ENCODE results near the gene CALHM6. TPM values are rescaled to one million over a fixed set of nuclear protein-coding genes. Genes with fewer than 3 reads are reported as not detected.
A peak's percentile ranks its signal among the peaks of the same experiment; 100 is the strongest.

Gene CALHM6
- polyA plus RNA-seq, 1 experiment: 0.81 TPM

DNA sequence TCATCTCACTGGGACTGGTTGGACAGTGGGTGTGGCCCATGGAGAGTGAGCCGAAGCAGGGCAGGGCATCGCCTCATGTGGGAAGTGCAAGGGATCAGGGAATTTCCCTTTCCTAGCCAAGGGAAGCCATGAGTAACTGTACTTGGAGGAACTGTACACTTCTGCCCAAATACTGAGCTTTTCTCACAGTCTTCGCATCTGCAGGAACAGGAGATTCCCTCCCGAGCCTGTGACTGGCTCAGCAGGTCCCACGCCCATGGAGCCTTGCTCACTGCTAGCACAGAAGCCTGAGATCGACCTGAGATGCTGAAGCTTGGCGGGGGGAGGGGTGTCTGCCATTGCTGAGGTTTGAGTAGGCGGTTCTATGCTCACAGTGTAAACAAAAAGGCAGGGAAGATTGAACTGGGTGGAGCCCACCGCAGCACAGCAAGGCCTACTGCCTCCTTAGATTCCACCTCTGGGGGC, 39.8 kb downstream of the CALHM6 start:
- DNase-seq (ENCODE audit: low read depth, low spot score): no peak
- H3K9me3 ChIP-seq (ENCODE audit: control insufficient read depth, insufficient read depth, low read length): no peaks in the 10 kb centered on the region
- no peak for TF ChIP-seq CTCF (IDR thresholded peaks at IDR 0.05; ENCODE audit: low read depth, low read length)
- CTCF ChIA-PET: interaction anchor here (0.9 to 2.2 kb wide), 4 partner anchors 11 to 232 kb away, joined by 3 to 13 read pairs (median 3); partner anchors contain the start of gene CALHM5
- no peaks in the 10 kb centered on the region for H3K27me3 ChIP-seq (ENCODE audit: control insufficient read depth, insufficient read depth, low read length)
- POLR2A ChIA-PET: no interaction called here
- no peak overlapping the region for H3K4me3 ChIP-seq (ENCODE audit: low read depth, low read length)
- H3K27ac ChIP-seq (ENCODE audit: low read depth, low read length): no peak overlapping the region

DNA sequence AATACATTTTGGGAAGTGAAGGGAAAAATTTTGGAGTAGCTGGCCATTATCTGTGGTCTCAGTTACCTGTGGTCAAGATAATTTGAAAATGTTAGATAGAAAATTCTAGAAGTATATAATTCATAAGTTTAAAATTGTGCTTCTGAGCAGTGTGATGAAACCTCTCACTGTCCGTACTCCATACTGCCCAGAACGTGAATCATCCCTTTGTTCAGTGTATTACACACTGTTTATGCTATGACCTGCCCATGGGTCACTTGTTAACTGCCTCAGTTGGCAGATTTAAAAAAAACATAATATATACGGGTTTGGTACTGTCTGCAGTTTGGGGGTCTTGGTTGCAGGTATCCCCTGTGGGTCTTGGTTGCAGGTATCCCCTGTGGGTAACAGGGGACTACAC, 46.1 kb downstream of the CALHM6 start:
- no peak for DNase-seq (ENCODE audit: low read depth, low spot score)
- TF ChIP-seq CTCF (IDR thresholded peaks at IDR 0.05; ENCODE audit: low read depth, low read length): no peak
- H3K4me3 ChIP-seq (ENCODE audit: low read depth, low read length): no peak overlapping the region
- no peaks in the 10 kb centered on the region for H3K27me3 ChIP-seq (ENCODE audit: control insufficient read depth, insufficient read depth, low read length)
- POLR2A ChIA-PET: no interaction called here
- no peaks in the 10 kb centered on the region for H3K9me3 ChIP-seq (ENCODE audit: control insufficient read depth, insufficient read depth, low read length)
- CTCF ChIA-PET: no interaction called here
- no peak overlapping the region for H3K27ac ChIP-seq (ENCODE audit: low read depth, low read length)

- no peaks in the 10 kb centered on the region for H3K9me3 ChIP-seq (ENCODE audit: control insufficient read depth, insufficient read depth, low read length)
- H3K4me3 ChIP-seq (ENCODE audit: low read depth, low read length): no peak overlapping the region
- ChIA-PET POLR2A (no interaction called here), CTCF (no interaction called here)
- TF ChIP-seq CTCF (IDR thresholded peaks at IDR 0.05; ENCODE audit: low read depth, low read length): no peak
- H3K27ac ChIP-seq (ENCODE audit: low read depth, low read length): no peak overlapping the region
- no peak for DNase-seq (ENCODE audit: low read depth, low spot score)
- no peaks in the 10 kb centered on the region for H3K27me3 ChIP-seq (ENCODE audit: control insufficient read depth, insufficient read depth, low read length)
Measured at GRCh38 chr6:116508527-116508926, 47.4 kb downstream of the CALHM6 start.

DNA sequence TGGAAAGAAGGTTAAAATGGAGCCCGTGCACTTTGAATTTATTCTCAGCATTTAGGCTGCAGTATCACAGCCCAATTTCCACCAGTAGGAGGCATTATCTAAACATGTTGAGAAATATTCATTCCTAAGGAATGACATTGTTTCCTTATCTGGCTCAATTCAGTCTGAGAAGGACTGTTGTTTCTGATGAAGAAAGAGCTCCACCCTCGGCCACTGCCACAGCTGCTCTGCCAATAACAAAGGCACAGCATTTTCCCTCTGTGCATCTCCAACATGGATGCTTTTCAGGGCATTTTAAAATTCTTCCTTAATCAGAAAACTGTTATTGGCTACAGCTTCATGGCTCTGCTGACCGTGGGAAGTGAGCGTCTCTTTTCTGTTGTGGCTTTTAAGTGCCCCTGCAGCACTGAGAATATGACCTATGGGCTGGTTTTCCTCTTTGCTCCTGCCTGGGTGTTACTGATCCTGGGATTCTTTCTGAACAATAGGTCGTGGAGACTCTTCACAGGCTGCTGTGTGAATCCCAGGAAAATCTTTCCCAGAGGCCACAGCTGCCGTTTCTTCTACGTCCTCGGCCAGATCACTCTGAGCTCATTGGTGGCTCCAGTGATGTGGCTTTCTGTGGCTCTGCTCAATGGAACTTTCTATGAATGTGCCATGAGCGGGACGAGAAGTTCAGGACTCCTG, 50.4 kb downstream of the CALHM6 start, which contains the start of gene CALHM5:
Gene CALHM5 (plus strand): TSS at position 216 of the 687 bp plus-strand sequence. CDS start 58 bp downstream, at position 274.
- peak; percentile 78 for DNase-seq (ENCODE audit: low read depth, low spot score)
- Histone ChIP-seq H3K4me3 (ENCODE audit: low read depth, low read length) (peak within 1 kb of the TSS; percentile 66), H3K27me3 (ENCODE audit: control insufficient read depth, insufficient read depth, low read length) (no peaks in the 10 kb centered on the region), H3K9me3 (ENCODE audit: control insufficient read depth, insufficient read depth, low read length) (no peaks in the 10 kb centered on the region), H3K27ac (ENCODE audit: low read depth, low read length) (peak within 1 kb of the TSS; percentile 94)
- TF ChIP-seq CTCF (IDR thresholded peaks at IDR 0.05; ENCODE audit: low read depth, low read length): peak; percentile 83
- POLR2A ChIA-PET: interaction anchor here (1.0 to 1.7 kb wide), 5 partner anchors 15 to 141 kb away, joined by 3 to 9 read pairs (median 8); partner anchors contain the start of genes DSE and RWDD1
- CTCF ChIA-PET: interaction anchor here (0.6 to 9.0 kb wide), 51 partner anchors 9 to 295 kb away, joined by 3 to 78 read pairs (median 4); partner anchors contain the start of genes RWDD1 and TSPYL1

DNA sequence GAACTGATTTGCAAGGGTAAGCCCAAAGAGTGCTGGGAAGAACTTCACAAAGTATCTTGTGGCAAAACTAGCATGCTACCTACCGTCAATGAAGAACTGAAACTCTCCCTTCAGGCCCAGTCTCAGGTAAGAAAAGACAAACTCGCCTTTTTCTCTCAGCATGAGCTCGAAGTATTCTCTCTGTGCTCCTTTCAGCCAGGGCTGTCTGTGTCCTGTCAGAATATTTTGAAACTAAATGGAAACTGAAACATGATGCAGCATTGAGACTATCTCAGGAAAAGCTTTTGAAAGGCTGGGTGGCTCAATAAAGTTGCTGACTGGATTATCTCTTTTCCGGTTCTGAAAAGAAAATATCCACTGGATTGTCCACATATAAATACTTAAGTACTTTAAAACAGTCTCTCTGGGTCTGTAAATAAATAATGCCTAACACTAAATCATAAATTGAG, 51.0 kb downstream of the CALHM6 start:
- no peak for TF ChIP-seq CTCF (IDR thresholded peaks at IDR 0.05; ENCODE audit: low read depth, low read length)
- H3K4me3 ChIP-seq (ENCODE audit: low read depth, low read length): peak overlapping the region; percentile 66
- DNase-seq (ENCODE audit: low read depth, low spot score): no peak
- POLR2A ChIA-PET: interaction anchor here (0.8 to 1.7 kb wide), 6 partner anchors 15 to 141 kb away, joined by 3 to 9 read pairs (median 6); partner anchors contain the start of genes DSE and RWDD1
- no peaks in the 10 kb centered on the region for H3K9me3 ChIP-seq (ENCODE audit: control insufficient read depth, insufficient read depth, low read length)
- CTCF ChIA-PET: interaction anchor here (0.6 to 9.0 kb wide), 51 partner anchors 8 to 295 kb away, joined by 3 to 78 read pairs (median 4); partner anchors contain the start of genes RWDD1 and TSPYL1
- H3K27ac ChIP-seq (ENCODE audit: low read depth, low read length): peak overlapping the region; percentile 94
- no peaks in the 10 kb centered on the region for H3K27me3 ChIP-seq (ENCODE audit: control insufficient read depth, insufficient read depth, low read length)

All from AG04450 (cell line).